ENCODE data around the gene EPC1. TPM values are rescaled to one million over a fixed set of nuclear protein-coding genes. Genes with fewer than 3 reads are reported as not detected.

Gene EPC1
- polyA plus RNA-seq, 2 of the 4 experiments (the other 2 are of a cell fraction): 14.7 to 47.2 TPM

GRCh38 chr10:32346134-32346550, 816 bp downstream of the EPC1 start:
- ChIA-PET POLR2A (interaction anchor here (0.7 to 1.2 kb wide), 6 partner anchors 12 to 417 kb away, joined by 3 to 5 read pairs (median 4); partner anchors contain the start of genes ARHGAP12 and CCDC7), CTCF (interaction anchor here (0.6 to 11.6 kb wide), 41 partner anchors 8 to 663 kb away, joined by 3 to 118 read pairs (median 4); no protein-coding TSS in a partner anchor)
- Histone ChIP-seq H3K9me3 (no peaks in the 10 kb centered on the region), H3K27ac (peak overlapping the region; percentile 99 to 100), H3K4me3 (peak overlapping the region; percentile 78), H3K4me2 (peak overlapping the region; percentile 93), H3K4me1 (peaks cover 56% of the 10 kb centered on the region; the same call in 2 of the 3 replicates)
- DNase-seq (ENCODE audit: low read depth in 1 of 2, low spot score in 1 of 2) (peak; percentile 93 to 97), ATAC-seq (peak; percentile 89 to 96), FAIRE-seq (no peak)
- 0% methylated on average over 16 of the region's 30 CpGs for WGBS (ENCODE audit: missing lambda C conversion rate)
- TF ChIP-seq FOXS1 (CRISPR knock-in tag; IDR thresholded peaks at IDR 0.05) (no peak), NPAS2 (CRISPR knock-in tag; IDR thresholded peaks at IDR 0.05; ENCODE audit: borderline replicate concordance) (no peak), SMC3 (IDR thresholded peaks at IDR 0.05) (peak; percentile 86), JUNB (IDR thresholded peaks at IDR 0.05) (no peak), ELK1 (IDR thresholded peaks at IDR 0.05; ENCODE audit: low read depth, low read length) (no peak), NR3C1 (IDR thresholded peaks at IDR 0.05) (no peak), PBX3 (IDR thresholded peaks at IDR 0.05) (0 out of 2 replicates have a peak, but pooled peaks have one; percentile 8), ZNF302 (CRISPR knock-in tag; IDR thresholded peaks at IDR 0.05) (no peak), BHLHE40 (IDR thresholded peaks at IDR 0.05; ENCODE audit: low read depth, low read length) (peak; percentile 48; the same call in 1 of the 2 replicates), POLR2A (IDR thresholded peaks at IDR 0.05; ENCODE audit: low read length) (no peak), FOSL2 (IDR thresholded peaks at IDR 0.05) (no peak), FOSL2 (CRISPR knock-in tag; IDR thresholded peaks at IDR 0.05) (0 out of 2 replicates have a peak, but pooled peaks have one; percentile 3), POLR2AphosphoS2 (conservative IDR thresholded peaks at IDR 0.05; ENCODE audit: low read length) (no peak), CBX2 (IDR thresholded peaks at IDR 0.05; ENCODE audit: borderline replicate concordance, low read depth) (no peak), SREBF2 (IDR thresholded peaks at IDR 0.05) (no peak), ATOH8 (CRISPR knock-in tag; IDR thresholded peaks at IDR 0.05; ENCODE audit: low read depth) (no peak; the same call in 1 of the 2 replicates), CEBPB (IDR thresholded peaks at IDR 0.05) (peak in 1 of 2 experiments; percentile 63; a peak in 1 of 4 replicates), TFCP2L1 (CRISPR knock-in tag; IDR thresholded peaks at IDR 0.05) (no peak), CBX8 (IDR thresholded peaks at IDR 0.05) (no peak), GATA3 (IDR thresholded peaks at IDR 0.05; ENCODE audit: borderline replicate concordance) (no peak), KDM5A (IDR thresholded peaks at IDR 0.05) (no peak), EP300 (IDR thresholded peaks at IDR 0.05) (no peak), HES2 (IDR thresholded peaks at IDR 0.05) (no peak), HOXB5 (CRISPR knock-in tag; IDR thresholded peaks at IDR 0.05) (no peak), TP53 (CRISPR knock-in tag; IDR thresholded peaks at IDR 0.05) (peak; percentile 85; the same call in 1 of the 2 replicates), RARB (CRISPR knock-in tag; IDR thresholded peaks at IDR 0.05) (no peak), RCOR1 (IDR thresholded peaks at IDR 0.05; ENCODE audit: low read depth, low read length) (no peak), NFE2L2 (conservative IDR thresholded peaks at IDR 0.05; ENCODE audit: low read length) (no peak), BCL3 (IDR thresholded peaks at IDR 0.05) (no peak), FOSB (CRISPR knock-in tag; IDR thresholded peaks at IDR 0.05) (no peak), ZSCAN20 (CRISPR knock-in tag; IDR thresholded peaks at IDR 0.05) (no peak), RFX5 (IDR thresholded peaks at IDR 0.05) (no peak), CHD2 (IDR thresholded peaks at IDR 0.05; ENCODE audit: low read length, partially characterized antibody) (no peak), RAD21 (conservative IDR thresholded peaks at IDR 0.05 in 1 of 2, IDR thresholded peaks at IDR 0.05 in 1 of 2) (peak; percentile 72 to 94), HOXA7 (CRISPR knock-in tag; IDR thresholded peaks at IDR 0.05) (no peak), ZFP36 (IDR thresholded peaks at IDR 0.05; ENCODE audit: borderline replicate concordance, partially characterized antibody) (no peak), RNF2 (IDR thresholded peaks at IDR 0.05; ENCODE audit: borderline replicate concordance, low read depth) (no peak), E2F6 (IDR thresholded peaks at IDR 0.05; ENCODE audit: borderline replicate concordance, low read depth) (no peak), MYC (IDR thresholded peaks at IDR 0.05; ENCODE audit: borderline replicate concordance, low read length) (peak; percentile 78), EHF (CRISPR knock-in tag; IDR thresholded peaks at IDR 0.05) (no peak), PHF8 (IDR thresholded peaks at IDR 0.05; ENCODE audit: borderline replicate concordance, low read depth) (no peak)

Data from A549 (cell line).